Measurements from ENCODE around the gene CYB561D1.

The CYB561D1 gene

DNA sequence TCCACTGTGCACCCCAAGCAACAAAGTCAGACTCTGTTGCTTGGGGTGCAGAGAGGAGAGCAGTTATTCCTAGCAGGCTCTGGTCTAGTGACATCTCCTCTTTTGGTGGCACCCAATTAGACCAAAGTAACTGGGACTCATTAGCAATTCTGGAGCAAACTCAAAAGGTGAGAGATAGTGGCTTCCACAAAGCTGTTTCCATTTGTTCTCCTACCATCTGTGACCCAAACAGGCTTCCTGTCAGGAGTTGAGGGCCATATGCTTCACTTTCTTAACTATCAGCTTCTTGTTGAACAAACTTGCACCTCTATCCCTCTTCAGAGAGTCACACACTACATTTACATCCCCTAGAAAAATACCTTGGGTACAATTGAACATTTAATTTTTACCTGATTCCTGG lies 11.7 kb upstream of the CYB561D1 start:
- no peak for DNase-seq

DNA sequence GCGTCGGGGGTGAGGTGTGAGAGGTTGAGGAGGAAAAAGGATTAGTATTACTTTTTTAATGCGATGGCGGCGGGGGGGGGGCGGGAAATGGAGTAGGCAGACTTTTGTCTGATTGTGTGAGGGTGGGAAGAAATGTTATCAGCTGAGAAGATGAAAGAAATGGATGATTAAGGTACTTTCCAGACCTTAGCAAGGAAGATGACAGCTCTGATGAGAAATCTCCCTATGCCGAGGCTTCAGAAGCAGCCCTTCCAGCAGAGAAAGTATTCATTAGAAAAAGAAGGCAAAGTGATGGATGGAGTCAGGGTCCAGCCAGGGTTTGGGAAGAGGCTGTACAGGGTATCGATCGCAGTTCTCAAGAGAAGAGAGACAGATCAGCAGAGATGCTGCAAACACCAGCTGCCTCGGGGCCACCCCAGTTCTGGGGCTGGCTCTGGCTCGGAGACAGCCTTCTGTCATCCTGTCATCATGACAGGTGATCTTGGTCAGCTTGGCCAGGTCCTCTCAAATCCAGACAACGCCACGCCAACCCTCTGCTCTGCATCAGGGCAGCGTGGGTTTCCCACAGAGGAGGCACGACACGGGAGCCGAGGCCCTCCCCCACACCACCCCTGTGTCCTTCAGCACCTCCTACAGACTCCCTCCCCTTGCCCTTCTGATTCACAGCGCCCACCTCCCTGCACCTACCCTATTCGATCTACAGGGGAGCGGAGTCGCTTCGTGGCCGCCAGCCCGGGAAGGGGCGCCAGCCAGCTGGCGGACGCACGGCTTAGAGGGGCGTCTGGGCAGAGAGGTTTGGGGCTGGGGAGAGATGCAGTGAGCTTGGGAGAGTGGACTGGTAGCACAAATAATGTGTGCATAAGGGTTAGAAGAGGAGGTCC lies 10.9 kb upstream of the CYB561D1 start:
- peak; percentile 73 for DNase-seq

DNA sequence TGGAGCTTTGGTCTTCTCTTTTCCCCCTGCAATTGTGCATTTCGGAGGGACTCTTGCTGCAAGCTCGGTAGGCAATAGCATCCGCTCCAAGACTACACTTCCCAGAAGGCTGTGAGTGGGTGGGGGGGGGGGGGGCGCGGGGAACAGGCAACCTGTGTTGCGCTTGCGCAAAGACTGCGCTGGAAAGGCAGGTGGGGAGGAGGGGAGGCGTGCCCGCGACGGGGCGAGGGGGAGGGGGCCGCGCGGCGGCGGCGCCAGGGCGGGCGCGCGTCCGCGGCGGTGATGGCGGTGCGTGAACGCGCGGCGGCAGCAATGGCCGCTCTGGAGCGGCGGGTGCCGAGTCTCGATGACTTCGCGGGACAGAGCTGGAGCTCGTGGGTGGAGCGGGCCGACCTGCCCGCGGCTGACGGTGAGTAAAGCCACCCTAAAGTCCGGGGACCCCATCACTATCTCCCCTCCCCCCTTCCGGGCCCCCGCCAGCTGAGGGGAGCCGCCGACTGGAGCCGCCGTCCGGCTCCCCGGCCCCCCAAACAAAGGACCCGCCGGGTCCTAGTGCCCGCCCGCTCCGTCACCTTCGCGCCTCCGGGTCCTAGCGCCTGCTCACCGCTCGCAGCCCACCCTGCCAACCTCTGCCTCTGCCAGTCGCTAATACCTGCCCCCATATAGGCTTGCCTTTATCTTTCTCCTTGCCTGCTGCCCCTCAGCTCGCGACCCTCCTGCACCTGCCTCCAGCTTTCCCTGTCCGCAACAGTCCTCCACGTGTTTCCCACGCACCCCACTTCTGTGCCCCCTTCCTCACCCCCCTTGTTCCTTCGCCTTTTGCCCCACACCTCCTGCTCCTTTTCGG lies 10.0 kb upstream of the CYB561D1 start, which contains the start of gene ATXN7L2:
Gene ATXN7L2, plus strand, starts transcription at position 234 of the 847 bp plus-strand sequence. Its CDS starts 49 bp downstream, at position 283.
- peak; percentile 91 for DNase-seq

DNA sequence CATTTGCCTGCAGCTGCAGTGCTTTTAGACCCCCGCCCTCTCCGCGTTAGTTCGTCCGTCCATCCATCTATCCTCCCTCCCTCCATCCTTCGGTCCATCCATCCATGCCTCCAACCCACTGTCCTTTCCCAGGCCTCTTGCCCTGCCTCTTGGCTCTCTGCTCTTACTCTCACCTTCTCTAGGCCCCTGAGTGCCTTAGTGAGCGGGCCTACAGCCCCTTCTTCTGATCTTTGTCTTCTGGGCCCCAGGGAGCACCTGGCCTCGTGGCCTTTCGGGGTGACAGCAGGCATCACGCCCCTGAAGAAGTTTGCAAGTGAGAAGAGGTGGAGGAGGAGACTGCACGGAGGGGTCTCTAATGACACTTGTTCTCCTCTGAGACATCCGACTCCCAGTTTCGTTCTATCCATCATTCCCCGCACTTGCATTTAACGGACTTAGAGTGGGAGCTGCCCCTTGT lies 9.3 kb upstream of the CYB561D1 start:
- peak; percentile 55 for DNase-seq

DNA sequence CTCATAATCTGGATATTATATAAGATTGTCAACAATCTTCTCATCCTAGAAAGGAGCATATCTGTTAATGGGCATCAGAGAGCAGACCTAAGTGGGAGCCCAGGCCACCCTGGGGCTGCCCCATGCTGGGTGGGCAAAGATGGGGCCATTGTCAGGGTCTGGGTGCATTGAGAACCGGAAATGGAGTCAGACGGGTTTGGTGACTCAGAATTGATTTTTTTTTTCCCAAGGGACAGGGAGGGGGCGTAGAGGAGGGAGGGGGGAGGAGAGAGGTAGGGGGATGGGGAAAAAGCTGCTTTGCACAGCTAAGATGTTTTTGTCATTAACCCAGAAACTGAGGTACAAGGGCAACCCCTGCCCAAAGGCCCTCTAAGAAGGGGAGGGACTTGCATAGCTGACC lies 8.9 kb upstream of the CYB561D1 start:
- DNase-seq = peak; percentile 47

DNA sequence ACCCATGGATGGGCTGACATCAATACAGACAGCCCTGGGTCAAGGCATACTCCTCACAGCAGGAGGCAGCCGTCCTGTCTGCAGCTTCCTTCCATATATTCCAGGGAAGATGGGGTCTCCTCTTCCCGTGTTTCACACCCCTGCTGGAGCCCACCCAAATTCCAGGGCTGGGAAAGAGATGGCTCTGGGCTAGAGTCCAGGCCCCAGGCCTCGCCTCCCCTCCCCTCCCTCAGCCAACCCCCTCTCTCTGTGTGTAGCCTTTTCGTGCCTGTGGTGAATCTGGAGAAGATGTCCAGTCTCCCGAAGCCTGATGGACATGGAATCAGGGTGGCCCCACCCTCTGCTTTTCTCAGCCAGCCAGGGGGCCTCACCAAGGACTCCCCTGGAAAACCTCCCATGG lies 6.6 kb upstream of the CYB561D1 start:
- DNase-seq = no peak

- no peak for DNase-seq
Measured at GRCh38 chr1:109488201-109488600, 5.7 kb upstream of the CYB561D1 start.

- no peak for DNase-seq
Measured at GRCh38 chr1:109488696-109489095, 5.2 kb upstream of the CYB561D1 start.

DNA sequence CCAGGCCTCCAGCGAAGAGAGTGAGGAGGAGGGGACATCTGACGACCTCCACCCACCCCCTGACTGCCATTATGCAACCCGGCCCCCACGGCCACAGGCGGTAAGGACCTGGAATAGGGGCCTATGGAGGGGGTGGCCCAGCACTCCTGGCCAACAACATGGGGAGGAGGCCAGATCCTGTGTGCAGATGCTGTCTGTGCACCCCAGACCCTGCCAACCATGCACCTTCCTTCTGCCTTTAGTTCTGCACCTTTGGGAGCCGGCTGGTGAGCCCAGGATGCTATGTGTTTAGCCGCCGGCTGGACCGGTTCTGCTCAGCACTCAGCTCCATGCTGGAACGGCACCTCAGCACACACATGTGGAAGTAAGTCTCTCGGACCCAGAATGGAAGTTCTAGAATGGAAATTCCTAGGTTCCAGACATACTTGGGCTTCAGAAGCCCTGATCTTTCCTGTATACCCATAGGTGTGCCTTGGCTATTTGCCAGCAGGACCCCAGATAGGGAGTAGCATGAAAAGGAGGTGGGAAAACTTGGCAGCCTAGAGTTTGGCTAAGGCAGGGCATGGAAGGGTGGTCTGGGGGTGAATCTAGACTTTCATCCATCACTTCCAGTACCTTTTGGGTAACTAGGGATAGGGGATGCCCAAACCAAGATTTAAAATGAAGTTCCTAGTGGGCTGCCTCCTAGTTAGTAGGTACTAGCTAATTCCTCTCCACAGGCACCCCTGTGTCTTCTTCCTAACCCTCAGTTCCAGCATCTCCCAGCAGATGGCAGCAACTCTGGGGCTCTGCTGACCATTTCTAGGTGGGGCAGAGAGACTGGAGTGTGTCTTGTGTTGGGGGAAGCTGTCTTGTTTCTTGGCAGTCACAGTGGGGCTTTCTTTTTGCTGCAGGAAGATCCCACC lies 3.6 kb upstream of the CYB561D1 start:
- DNase-seq = peak; percentile 49

- no peak for DNase-seq
Measured at GRCh38 chr1:109490934-109491302, 3.0 kb upstream of the CYB561D1 start.

- DNase-seq = no peak
Measured at GRCh38 chr1:109491372-109491771, 2.5 kb upstream of the CYB561D1 start.

- no peak for DNase-seq
Measured at GRCh38 chr1:109492779-109493178, 1.1 kb upstream of the CYB561D1 start.

DNA sequence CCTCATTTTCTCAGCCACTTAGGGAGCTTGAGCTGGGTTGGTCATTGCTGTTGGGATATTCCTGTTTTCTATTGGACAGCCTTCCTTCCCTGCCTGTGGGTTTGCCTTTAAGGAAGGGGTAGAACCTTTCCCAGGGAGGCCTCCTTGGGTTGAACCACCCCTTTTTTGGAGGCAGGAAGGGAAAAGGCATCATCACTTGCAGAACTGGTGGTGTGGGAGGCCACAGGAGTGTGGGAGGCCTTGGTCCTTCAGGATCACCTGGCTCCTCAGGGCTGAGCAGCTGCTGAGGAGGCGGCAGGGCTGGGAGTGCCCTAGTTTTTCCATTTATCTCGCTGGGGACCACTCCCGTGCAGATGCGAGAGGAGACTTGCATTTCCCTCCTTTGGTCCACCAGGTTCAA lies 667 bp upstream of the CYB561D1 start:
- DNase-seq = no peak

GRCh38 chr1:109495738-109496137 lies 1.8 kb downstream of the CYB561D1 start:
- DNase-seq = no peak

- DNase-seq = no peak
Measured at GRCh38 chr1:109497449-109498160, 3.7 kb downstream of the CYB561D1 start.

- DNase-seq = peak; percentile 65
Measured at GRCh38 chr1:109498161-109498801, 4.4 kb downstream of the CYB561D1 start.

DNA sequence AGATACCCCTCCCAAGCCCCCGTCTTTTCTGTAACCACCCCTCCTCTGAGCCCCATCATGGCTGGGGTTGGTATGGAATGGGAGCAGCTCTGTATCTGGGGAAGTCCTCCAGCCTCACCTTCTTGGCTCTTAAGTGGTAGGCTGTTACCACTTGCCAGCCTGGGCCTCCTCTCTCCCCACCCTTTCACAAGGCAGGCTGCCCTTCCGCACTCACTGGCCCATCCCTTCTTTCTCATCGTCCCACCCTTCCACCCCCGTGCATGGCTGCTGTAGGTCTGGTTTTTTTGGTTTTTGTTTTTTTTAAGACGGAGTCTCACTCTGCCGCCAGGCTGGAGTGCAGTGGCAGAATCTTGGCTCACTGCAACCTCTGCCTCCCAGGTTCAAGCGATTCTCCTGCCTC lies 5.2 kb downstream of the CYB561D1 start:
- DNase-seq = no peak

- DNase-seq = peak; percentile 58
Measured at GRCh38 chr1:109499661-109500536, 6.0 kb downstream of the CYB561D1 start.

GRCh38 chr1:109500941-109501381 lies 7.1 kb downstream of the CYB561D1 start:
- no peak for DNase-seq

- no peak for DNase-seq
Measured at GRCh38 chr1:109501644-109502363, 7.9 kb downstream of the CYB561D1 start.

Measured in NCI-H69 (cell line).